WERI-Rb-1 (cell line): Measurements from ENCODE around the gene KCP.

Experiments used
- DNase-seq: peaks from one replicate; pipeline ENCODE4 v3.0.0-alpha.2; 2020
- H3K27ac ChIP-seq: fragments of 250-450 bp; sonication (Bioruptor Pico); 2 replicates; pipeline ENCODE4 v1.5.1; 2020; ENCODE audit warnings: mild to moderate bottlenecking, moderate library complexity
- H3K27me3 ChIP-seq: fragments of 250-450 bp; sonication (Bioruptor Pico); 2 replicates; pipeline ENCODE4 v1.5.1; 2021; ENCODE audit warnings: mild to moderate bottlenecking, low read depth, moderate library complexity; ENCODE audit not compliant: insufficient read depth, severe bottlenecking
- H3K36me3 ChIP-seq: fragments of 250-450 bp; sonication (Bioruptor Pico); 2 replicates; pipeline ENCODE4 v1.5.1; 2020; ENCODE audit warnings: mild to moderate bottlenecking, moderate library complexity
- H3K4me3 ChIP-seq: 2 replicates; pipeline ENCODE4 v1.5.1; 2011; ENCODE audit warnings: low read depth, mild to moderate bottlenecking, control low read depth, low read length
- H3K9me3 ChIP-seq: fragments of 250-450 bp; sonication (Bioruptor Pico); 2 replicates; pipeline ENCODE4 v1.5.1; 2021; ENCODE audit warnings: mild to moderate bottlenecking, moderate library complexity; ENCODE audit not compliant: severe bottlenecking
- CTCF ChIP-seq: IDR thresholded peaks from 2 replicates; pipeline ENCODE4 v1.5.1; 2011; ENCODE audit warnings: low read depth, mild to moderate bottlenecking, control low read depth, inconsistent platforms, low read length

The KCP gene

DNA sequence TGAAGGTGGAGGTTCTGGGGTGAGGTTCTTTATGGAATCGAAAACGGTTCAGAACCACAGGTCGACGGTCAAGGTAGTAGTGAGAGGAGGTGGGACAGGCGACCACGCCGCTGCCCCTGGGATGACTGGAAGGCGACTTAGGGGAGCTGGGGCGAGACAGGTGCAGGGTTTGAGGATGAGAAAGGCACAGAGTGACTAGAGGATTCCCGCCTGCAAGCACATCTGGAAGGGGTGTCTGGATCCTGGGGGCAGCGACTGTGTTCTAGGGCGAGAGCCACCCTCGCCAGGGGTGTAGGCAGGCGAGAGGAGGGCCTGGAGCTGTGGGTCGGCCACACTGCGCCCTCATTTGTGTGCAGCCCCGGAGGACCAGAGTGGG is 26.8 kb upstream of the KCP start:
- no peak for DNase-seq
- Histone ChIP-seq H3K9me3 (no peaks in the 10 kb centered on the region), H3K27me3 (no peaks in the 10 kb centered on the region), H3K4me3 (peak overlapping the region; percentile 59), H3K36me3 (no peaks in the 10 kb centered on the region), H3K27ac (no peak overlapping the region)
- no peak for TF ChIP-seq CTCF

DNA sequence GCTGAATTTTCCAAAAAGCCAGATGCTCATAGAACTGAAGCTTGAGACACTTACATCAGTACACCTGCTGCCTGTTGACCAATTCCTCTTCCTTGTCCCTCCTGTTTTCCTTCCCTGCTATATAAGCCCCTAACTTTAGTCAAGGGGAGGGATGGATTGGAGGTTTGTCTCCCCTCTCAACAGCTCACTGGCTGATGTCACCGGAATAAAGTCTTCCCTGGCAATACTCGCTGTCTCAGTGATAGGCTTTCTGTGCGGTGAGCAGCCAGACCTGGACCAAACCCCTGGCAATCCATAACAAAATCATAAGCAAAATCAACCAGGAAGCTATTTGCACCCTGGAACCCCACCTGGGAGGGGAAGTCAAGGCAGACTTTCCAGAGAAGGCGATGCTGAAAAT is 26.3 kb upstream of the KCP start:
- no peak for DNase-seq
- Histone ChIP-seq H3K36me3 (no peaks in the 10 kb centered on the region), H3K27me3 (no peaks in the 10 kb centered on the region), H3K9me3 (no peaks in the 10 kb centered on the region), H3K4me3 (no peak overlapping the region), H3K27ac (no peak overlapping the region)
- no peak for TF ChIP-seq CTCF

DNA sequence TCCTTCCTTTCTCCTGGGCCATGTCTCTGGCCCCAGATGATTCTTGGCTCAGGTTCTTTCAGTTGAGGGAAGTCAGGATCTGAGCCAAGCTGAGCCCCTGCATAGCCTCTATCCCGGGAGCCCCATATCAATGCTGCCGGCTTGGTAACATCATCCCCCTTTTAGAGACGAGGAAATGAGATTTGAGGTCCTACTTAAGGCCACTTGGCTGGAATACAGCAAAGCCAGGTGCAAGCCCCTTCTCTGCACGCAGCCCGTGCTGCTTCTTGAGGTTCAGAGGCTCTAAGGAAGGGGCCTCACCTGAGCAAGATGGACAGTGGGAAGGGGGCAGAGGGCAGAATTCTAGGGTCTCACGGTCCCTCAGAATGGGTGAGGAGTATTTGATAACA is 24.8 kb upstream of the KCP start:
- no peak for TF ChIP-seq CTCF
- no peak for DNase-seq
- Histone ChIP-seq H3K27ac (no peak overlapping the region), H3K36me3 (no peaks in the 10 kb centered on the region), H3K27me3 (no peaks in the 10 kb centered on the region), H3K9me3 (no peaks in the 10 kb centered on the region), H3K4me3 (no peak overlapping the region)

- Histone ChIP-seq H3K36me3 (no peaks in the 10 kb centered on the region), H3K27ac (no peak overlapping the region), H3K9me3 (no peaks in the 10 kb centered on the region), H3K4me3 (no peak overlapping the region), H3K27me3 (no peaks in the 10 kb centered on the region)
- DNase-seq, result no peak
- no peak for TF ChIP-seq CTCF
These were observed 24.1 kb upstream of the KCP start for GRCh38 chr7:128934361-128935341.

GRCh38 chr7:128933180-128933891 is 22.8 kb upstream of the KCP start:
- no peak overlapping the region for H3K27ac ChIP-seq
- H3K27me3 ChIP-seq, result no peaks in the 10 kb centered on the region
- no peak overlapping the region for H3K4me3 ChIP-seq
- TF ChIP-seq CTCF, result no peak
- no peaks in the 10 kb centered on the region for H3K36me3 ChIP-seq
- no peaks in the 10 kb centered on the region for H3K9me3 ChIP-seq
- no peak for DNase-seq
